Measurements from ENCODE around the gene SCCPDH. TPM values are rescaled to one million over a fixed set of nuclear protein-coding genes. Genes with fewer than 3 reads are reported as not detected.

The SCCPDH gene
- total and polyA plus RNA-seq, 4 donors = 52.1 to 84.3 (median 78.5) TPM

DNA sequence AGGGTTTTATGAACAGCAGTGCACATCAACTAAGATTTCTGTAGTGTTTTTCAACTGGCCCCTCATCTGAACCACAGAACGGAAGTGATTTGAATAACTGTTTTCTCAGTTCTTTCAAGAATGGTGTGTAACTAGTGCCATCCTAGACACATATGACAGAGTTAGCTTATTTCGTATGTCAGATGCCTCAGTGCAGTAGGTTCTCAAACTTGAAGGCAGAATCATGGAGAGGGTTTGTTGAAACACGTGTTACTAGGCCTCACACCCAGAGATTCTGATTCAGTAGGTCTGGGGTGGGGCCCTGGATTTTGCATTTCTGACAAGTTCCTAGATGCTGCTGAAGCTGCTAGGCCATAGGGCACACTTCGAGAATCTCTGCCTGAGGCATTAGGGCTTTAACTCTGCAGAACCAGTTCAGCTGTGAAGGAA is 49.0 kb downstream of the SCCPDH start:
- peaks cover 13 to 58% (median 42%) of the 10 kb centered on the region in 4 donors for H3K36me3 ChIP-seq (ENCODE audit: control insufficient read depth in 4 of 4, insufficient read depth in 3 of 4, low read depth in 1 of 4, low read length in 3 of 4)
- H3K27ac ChIP-seq (ENCODE audit: low read depth in 1 of 2, low read length in 2 of 2) = no peak overlapping the region
- DNase-seq (ENCODE audit: low spot score) = no peak
- H3K4me3 ChIP-seq (ENCODE audit: low read depth in 1 of 3, low read length in 3 of 3) = no peak overlapping the region
- no peaks in the 10 kb centered on the region for H3K9me3 ChIP-seq (ENCODE audit: control insufficient read depth in 4 of 4, low read length in 3 of 4)
- peaks cover 0 to 7% (median 2%) of the 10 kb centered on the region in 4 donors for H3K4me1 ChIP-seq (ENCODE audit: control insufficient read depth in 4 of 4, insufficient read depth in 4 of 4, low read length in 3 of 4)
- no peak overlapping the region for H3K9ac ChIP-seq (ENCODE audit: low read depth in 1 of 2, low read length in 2 of 2)
- TF ChIP-seq HNF4A (conservative IDR thresholded peaks at IDR 0.05) = no peak
- no peaks in the 10 kb centered on the region for H3K27me3 ChIP-seq (ENCODE audit: control insufficient read depth in 4 of 4, insufficient read depth in 4 of 4, low read length in 3 of 4)
- 96% methylated on average over 4 of the region's 4 CpGs for WGBS

DNA sequence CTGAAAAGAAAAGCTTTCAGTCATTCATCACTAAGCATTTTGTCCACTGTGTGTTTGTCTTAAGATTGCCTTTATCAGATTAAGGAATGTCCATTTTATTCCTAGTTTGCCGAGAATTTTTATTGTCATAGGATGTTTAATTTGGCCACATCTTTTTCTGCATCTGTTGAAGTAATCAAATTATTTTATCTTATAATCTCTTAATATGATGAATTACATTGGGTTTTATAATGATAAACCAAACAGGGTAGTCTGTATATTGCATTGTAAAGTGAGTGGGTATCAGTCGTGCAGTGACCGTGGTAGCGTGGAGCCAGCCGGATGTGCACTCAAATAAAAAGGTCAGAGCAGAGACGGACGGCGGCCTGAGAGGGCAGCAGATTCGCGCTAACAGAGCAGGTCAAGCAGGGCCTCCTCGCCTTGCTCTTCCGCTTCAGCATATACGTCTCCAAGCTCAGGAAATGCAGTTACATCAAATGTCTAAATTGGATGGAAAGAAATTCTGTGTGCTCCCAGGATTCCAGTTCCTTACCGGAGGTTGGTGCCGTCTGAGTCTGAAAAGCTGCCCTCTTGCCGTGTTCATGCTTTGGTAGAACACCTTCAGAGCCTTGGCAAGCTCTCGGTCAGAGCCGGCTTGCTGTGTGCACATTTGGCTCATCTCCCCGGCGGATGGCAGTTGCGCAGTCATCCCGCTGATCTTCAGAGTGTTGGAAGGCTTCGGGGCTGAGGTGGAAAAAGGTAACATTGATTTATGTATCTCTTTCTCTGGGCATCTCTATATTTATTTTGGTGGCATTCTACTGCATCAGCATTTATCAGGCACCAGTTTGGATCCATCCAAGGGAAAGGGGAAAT is 51.5 kb downstream of the SCCPDH start:
- H3K36me3 ChIP-seq (ENCODE audit: control insufficient read depth in 4 of 4, insufficient read depth in 3 of 4, low read depth in 1 of 4, low read length in 3 of 4) = peaks cover 11 to 63% (median 47%) of the 10 kb centered on the region in 4 donors
- DNase-seq (ENCODE audit: low spot score) = no peak
- TF ChIP-seq EGR1 (IDR thresholded peaks at IDR 0.05; ENCODE audit: low read depth in 2 of 2) = no peak
- no peak for TF ChIP-seq FOXA2 (IDR thresholded peaks at IDR 0.05)
- no peak overlapping the region for H3K27ac ChIP-seq (ENCODE audit: low read depth in 1 of 2, low read length in 2 of 2)
- H3K4me3 ChIP-seq (ENCODE audit: low read depth in 1 of 3, low read length in 3 of 3) = no peak overlapping the region
- H3K27me3 ChIP-seq (ENCODE audit: control insufficient read depth in 4 of 4, insufficient read depth in 4 of 4, low read length in 3 of 4) = no peaks in the 10 kb centered on the region
- H3K4me1 ChIP-seq (ENCODE audit: control insufficient read depth in 4 of 4, insufficient read depth in 4 of 4, low read length in 3 of 4) = no peaks in the 10 kb centered on the region
- WGBS = 75% methylated on average over 23 of the region's 23 CpGs
- H3K9me3 ChIP-seq (ENCODE audit: control insufficient read depth in 4 of 4, low read length in 3 of 4) = no peaks in the 10 kb centered on the region
- no peak overlapping the region for H3K9ac ChIP-seq (ENCODE audit: low read depth in 1 of 2, low read length in 2 of 2)

DNA sequence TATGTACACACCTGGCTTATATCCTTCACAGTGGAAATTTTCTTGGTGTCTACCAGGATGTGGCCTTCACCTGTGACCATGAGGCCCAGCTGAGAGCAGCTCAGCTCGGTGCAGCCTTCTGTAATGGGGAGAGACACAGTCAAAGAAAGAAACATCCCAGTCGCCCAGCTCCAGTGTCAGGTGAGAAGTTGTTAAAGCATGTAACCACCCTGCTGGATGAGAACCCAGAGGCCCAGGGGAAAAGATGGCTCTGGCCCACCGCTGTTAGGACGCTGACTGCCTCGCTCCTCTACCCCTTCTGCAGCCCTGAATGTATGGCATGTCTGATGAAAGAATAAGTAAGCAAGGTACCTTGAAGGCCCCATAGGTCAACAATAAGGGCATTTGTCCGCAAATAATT is 52.7 kb downstream of the SCCPDH start:
- no peaks in the 10 kb centered on the region for H3K4me1 ChIP-seq (ENCODE audit: control insufficient read depth in 4 of 4, insufficient read depth in 4 of 4, low read length in 3 of 4)
- no peaks in the 10 kb centered on the region for H3K27me3 ChIP-seq (ENCODE audit: control insufficient read depth in 4 of 4, insufficient read depth in 4 of 4, low read length in 3 of 4)
- H3K9ac ChIP-seq (ENCODE audit: low read depth in 1 of 2, low read length in 2 of 2) = no peak overlapping the region
- H3K27ac ChIP-seq (ENCODE audit: low read depth in 1 of 2, low read length in 2 of 2) = no peak overlapping the region
- H3K4me3 ChIP-seq (ENCODE audit: low read depth in 1 of 3, low read length in 3 of 3) = no peak overlapping the region
- DNase-seq (ENCODE audit: low spot score) = no peak
- 95% methylated on average over 6 of the region's 6 CpGs for whole genome bisulfite sequencing
- H3K9me3 ChIP-seq (ENCODE audit: control insufficient read depth in 4 of 4, low read length in 3 of 4) = no peaks in the 10 kb centered on the region
- peaks cover 6 to 54% (median 44%) of the 10 kb centered on the region in 4 donors for H3K36me3 ChIP-seq (ENCODE audit: control insufficient read depth in 4 of 4, insufficient read depth in 3 of 4, low read depth in 1 of 4, low read length in 3 of 4)
- no peak for TF ChIP-seq SP1 (IDR thresholded peaks at IDR 0.05)
- TF ChIP-seq NR2F2 (IDR thresholded peaks at IDR 0.05) = no peak
- TF ChIP-seq FOXA1 (IDR thresholded peaks at IDR 0.05) = no peak
- TF ChIP-seq, protein P1, sequence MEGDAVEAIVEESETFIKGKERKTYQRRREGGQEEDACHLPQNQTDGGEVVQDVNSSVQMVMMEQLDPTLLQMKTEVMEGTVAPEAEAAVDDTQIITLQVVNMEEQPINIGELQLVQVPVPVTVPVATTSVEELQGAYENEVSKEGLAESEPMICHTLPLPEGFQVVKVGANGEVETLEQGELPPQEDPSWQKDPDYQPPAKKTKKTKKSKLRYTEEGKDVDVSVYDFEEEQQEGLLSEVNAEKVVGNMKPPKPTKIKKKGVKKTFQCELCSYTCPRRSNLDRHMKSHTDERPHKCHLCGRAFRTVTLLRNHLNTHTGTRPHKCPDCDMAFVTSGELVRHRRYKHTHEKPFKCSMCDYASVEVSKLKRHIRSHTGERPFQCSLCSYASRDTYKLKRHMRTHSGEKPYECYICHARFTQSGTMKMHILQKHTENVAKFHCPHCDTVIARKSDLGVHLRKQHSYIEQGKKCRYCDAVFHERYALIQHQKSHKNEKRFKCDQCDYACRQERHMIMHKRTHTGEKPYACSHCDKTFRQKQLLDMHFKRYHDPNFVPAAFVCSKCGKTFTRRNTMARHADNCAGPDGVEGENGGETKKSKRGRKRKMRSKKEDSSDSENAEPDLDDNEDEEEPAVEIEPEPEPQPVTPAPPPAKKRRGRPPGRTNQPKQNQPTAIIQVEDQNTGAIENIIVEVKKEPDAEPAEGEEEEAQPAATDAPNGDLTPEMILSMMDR (IDR thresholded peaks at IDR 0.05; ENCODE audit: low read depth, low read length, missing input control) = no peak
- TF ChIP-seq HNF4G (IDR thresholded peaks at IDR 0.05) = no peak
- TF ChIP-seq, protein P2, sequence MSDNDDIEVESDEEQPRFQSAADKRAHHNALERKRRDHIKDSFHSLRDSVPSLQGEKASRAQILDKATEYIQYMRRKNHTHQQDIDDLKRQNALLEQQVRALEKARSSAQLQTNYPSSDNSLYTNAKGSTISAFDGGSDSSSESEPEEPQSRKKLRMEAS (IDR thresholded peaks at IDR 0.05) = no peak
- TF ChIP-seq, protein P3, sequence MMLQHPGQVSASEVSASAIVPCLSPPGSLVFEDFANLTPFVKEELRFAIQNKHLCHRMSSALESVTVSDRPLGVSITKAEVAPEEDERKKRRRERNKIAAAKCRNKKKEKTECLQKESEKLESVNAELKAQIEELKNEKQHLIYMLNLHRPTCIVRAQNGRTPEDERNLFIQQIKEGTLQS (IDR thresholded peaks at IDR 0.05) = no peak
- TF ChIP-seq EGR1 (IDR thresholded peaks at IDR 0.05; ENCODE audit: low read depth in 2 of 2) = no peak
- TF ChIP-seq GABPA (IDR thresholded peaks at IDR 0.05 in 1 of 2, conservative IDR thresholded peaks at IDR 0.05 in 1 of 2) = no peak
- TF ChIP-seq FOXA2 (IDR thresholded peaks at IDR 0.05) = no peak
- TF ChIP-seq, protein P4, sequence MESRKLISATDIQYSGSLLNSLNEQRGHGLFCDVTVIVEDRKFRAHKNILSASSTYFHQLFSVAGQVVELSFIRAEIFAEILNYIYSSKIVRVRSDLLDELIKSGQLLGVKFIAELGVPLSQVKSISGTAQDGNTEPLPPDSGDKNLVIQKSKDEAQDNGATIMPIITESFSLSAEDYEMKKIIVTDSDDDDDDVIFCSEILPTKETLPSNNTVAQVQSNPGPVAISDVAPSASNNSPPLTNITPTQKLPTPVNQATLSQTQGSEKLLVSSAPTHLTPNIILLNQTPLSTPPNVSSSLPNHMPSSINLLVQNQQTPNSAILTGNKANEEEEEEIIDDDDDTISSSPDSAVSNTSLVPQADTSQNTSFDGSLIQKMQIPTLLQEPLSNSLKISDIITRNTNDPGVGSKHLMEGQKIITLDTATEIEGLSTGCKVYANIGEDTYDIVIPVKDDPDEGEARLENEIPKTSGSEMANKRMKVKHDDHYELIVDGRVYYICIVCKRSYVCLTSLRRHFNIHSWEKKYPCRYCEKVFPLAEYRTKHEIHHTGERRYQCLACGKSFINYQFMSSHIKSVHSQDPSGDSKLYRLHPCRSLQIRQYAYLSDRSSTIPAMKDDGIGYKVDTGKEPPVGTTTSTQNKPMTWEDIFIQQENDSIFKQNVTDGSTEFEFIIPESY (IDR thresholded peaks at IDR 0.05) = no peak
- TF ChIP-seq JUND (IDR thresholded peaks at IDR 0.05) = no peak

Measured in liver (tissue), 9 donors.